ENCODE data around the gene COG5.

The COG5 gene

DNA sequence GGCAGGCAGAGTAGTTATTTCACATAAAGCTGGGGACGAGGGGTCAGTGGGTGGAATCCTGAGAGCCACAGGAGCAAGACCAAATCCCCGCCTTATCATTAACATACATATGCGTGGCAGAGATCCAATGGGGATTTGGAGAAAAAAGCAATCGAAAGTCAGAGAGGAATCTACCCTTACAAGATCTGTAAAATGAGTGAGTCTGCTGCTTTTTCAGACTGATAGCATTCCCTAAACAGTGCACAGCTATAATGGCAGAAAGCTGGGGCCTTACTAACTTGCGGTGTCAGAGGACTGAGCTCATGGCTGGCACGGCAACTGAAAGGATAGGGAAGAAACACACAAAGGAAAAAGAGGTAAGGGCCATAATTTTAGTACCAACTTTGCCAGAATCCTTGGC, 68.8 kb downstream of the COG5 start:
- Histone ChIP-seq H3K27me3 (ENCODE audit: insufficient read depth, low read depth) (no peaks in the 10 kb centered on the region), H3K4me3 (IDR thresholded peaks at IDR 0.05; ENCODE audit: insufficient read depth, low read depth, low read length) (no peak overlapping the region), H3K9ac (no peak overlapping the region), H4K20me1 (ENCODE audit: insufficient read depth) (no peaks in the 10 kb centered on the region), H3K36me3 (ENCODE audit: insufficient read depth) (no peaks in the 10 kb centered on the region), H2AFZ (ENCODE audit: low read depth) (no peak overlapping the region), H3K4me1 (ENCODE audit: low read depth, poor library complexity, severe bottlenecking) (no peaks in the 10 kb centered on the region), H3K79me2 (ENCODE audit: insufficient read depth, low read depth) (no peaks in the 10 kb centered on the region; the same call in 1 of the 2 replicates), H3K4me2 (no peak overlapping the region), H3K27ac (no peak overlapping the region)
- TF ChIP-seq, protein P1, sequence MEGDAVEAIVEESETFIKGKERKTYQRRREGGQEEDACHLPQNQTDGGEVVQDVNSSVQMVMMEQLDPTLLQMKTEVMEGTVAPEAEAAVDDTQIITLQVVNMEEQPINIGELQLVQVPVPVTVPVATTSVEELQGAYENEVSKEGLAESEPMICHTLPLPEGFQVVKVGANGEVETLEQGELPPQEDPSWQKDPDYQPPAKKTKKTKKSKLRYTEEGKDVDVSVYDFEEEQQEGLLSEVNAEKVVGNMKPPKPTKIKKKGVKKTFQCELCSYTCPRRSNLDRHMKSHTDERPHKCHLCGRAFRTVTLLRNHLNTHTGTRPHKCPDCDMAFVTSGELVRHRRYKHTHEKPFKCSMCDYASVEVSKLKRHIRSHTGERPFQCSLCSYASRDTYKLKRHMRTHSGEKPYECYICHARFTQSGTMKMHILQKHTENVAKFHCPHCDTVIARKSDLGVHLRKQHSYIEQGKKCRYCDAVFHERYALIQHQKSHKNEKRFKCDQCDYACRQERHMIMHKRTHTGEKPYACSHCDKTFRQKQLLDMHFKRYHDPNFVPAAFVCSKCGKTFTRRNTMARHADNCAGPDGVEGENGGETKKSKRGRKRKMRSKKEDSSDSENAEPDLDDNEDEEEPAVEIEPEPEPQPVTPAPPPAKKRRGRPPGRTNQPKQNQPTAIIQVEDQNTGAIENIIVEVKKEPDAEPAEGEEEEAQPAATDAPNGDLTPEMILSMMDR (conservative IDR thresholded peaks at IDR 0.05; ENCODE audit: low read depth, low read length): no peak

DNA sequence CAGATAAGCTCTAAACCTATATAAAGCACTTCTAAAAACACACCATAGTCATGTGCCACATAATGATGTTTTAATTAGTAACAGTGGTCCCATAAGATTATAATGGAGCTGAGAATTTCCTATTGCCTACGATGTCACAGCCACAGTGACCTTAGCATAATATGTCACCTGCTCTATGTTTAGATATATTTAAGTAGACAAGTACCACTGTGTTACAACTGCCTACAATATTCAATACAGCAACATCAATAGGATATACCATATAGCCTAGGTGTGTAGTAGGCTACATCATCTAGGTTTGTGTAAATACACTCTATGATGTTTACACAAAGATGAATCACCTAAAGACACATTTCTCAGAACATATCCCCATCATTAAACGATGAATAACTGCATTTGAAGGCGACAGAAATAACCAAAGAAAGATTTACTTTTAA, 69.4 kb downstream of the COG5 start:
- H3K79me2 ChIP-seq (ENCODE audit: insufficient read depth, low read depth): no peaks in the 10 kb centered on the region; the same call in 1 of the 2 replicates
- no peak overlapping the region for H3K27ac ChIP-seq
- H2AFZ ChIP-seq (ENCODE audit: low read depth): no peak overlapping the region

DNA sequence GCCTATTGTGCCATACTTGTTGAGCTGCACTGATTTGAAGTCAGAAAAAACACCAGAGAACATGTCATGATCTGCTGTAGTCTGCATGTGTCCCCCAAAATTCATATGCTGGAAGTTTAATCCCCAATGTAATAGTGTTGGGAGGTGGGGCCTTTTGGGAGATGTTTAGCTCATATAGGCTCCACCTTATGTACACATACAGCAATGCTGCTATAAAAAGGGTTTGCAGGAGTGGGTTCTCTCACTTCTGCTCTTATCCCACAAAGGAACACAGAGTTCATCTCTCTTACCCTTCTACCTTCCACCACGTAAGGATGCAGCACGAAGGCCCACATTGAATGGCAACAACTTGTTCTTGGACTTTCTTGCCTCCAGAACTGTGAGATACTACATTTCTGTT, 70.8 kb downstream of the COG5 start:
- Histone ChIP-seq H3K4me1 (ENCODE audit: low read depth, poor library complexity, severe bottlenecking) (no peaks in the 10 kb centered on the region), H3K27ac (no peak overlapping the region), H3K9ac (no peak overlapping the region), H3K36me3 (ENCODE audit: insufficient read depth) (no peaks in the 10 kb centered on the region), H3K4me3 (IDR thresholded peaks at IDR 0.05; ENCODE audit: insufficient read depth, low read depth, low read length) (no peak overlapping the region), H3K27me3 (ENCODE audit: insufficient read depth, low read depth) (no peaks in the 10 kb centered on the region), H3K4me2 (no peak overlapping the region), H3K79me2 (ENCODE audit: insufficient read depth, low read depth) (no peaks in the 10 kb centered on the region; the same call in 1 of the 2 replicates), H4K20me1 (ENCODE audit: insufficient read depth) (no peaks in the 10 kb centered on the region), H2AFZ (ENCODE audit: low read depth) (no peak overlapping the region)
- TF ChIP-seq, protein P1 (conservative IDR thresholded peaks at IDR 0.05; ENCODE audit: low read depth, low read length): no peak

More for the DNA sequence above, 69.4 kb downstream of the COG5 start:
- H3K27me3 ChIP-seq (ENCODE audit: insufficient read depth, low read depth): no peaks in the 10 kb centered on the region
- H3K4me3 ChIP-seq (IDR thresholded peaks at IDR 0.05; ENCODE audit: insufficient read depth, low read depth, low read length): no peak overlapping the region
- no peak overlapping the region for H3K4me2 ChIP-seq
- no peaks in the 10 kb centered on the region for H3K4me1 ChIP-seq (ENCODE audit: low read depth, poor library complexity, severe bottlenecking)
- no peaks in the 10 kb centered on the region for H4K20me1 ChIP-seq (ENCODE audit: insufficient read depth)
- H3K36me3 ChIP-seq (ENCODE audit: insufficient read depth): no peaks in the 10 kb centered on the region
- TF ChIP-seq, protein P1 (conservative IDR thresholded peaks at IDR 0.05; ENCODE audit: low read depth, low read length): no peak
- no peak overlapping the region for H3K9ac ChIP-seq

DNA sequence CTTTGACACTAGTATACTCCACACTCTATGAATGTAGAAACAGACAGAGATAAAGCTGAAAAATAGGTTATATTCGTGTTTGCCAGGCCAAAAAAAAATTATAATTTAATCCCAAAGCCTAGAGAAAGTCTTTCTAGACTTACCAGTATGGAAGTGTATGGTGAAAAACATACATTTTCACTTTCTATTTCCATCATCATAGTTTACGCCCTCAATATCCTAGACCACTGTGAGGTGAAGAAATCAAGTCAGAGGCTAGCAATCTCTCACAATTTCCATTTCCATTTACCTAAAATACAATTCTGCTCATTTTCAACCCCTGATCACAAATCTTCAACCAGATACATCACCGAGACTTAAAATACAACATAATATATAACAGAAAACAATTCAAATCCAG, 77.7 kb downstream of the COG5 start:
- Histone ChIP-seq H3K4me3 (IDR thresholded peaks at IDR 0.05; ENCODE audit: insufficient read depth, low read depth, low read length) (no peak overlapping the region), H4K20me1 (ENCODE audit: insufficient read depth) (no peaks in the 10 kb centered on the region), H3K9ac (no peak overlapping the region), H3K4me1 (ENCODE audit: low read depth, poor library complexity, severe bottlenecking) (peaks cover 10% of the 10 kb centered on the region), H3K36me3 (ENCODE audit: insufficient read depth) (no peaks in the 10 kb centered on the region), H2AFZ (ENCODE audit: low read depth) (no peak overlapping the region), H3K27ac (no peak overlapping the region), H3K27me3 (ENCODE audit: insufficient read depth, low read depth) (no peaks in the 10 kb centered on the region), H3K79me2 (ENCODE audit: insufficient read depth, low read depth) (no peaks in the 10 kb centered on the region), H3K4me2 (no peak overlapping the region)
- TF ChIP-seq, protein P1 (conservative IDR thresholded peaks at IDR 0.05; ENCODE audit: low read depth, low read length): no peak

All from KMS-11 (cell line).